GM18951 (cell line): ENCODE data around the gene ASZ1.

ENCODE experiments used
- POLR2A ChIP-seq: IDR thresholded peaks from 4 replicates; pipeline ENCODE4 v1.6.1; 2011; ENCODE audit warnings: mild to moderate bottlenecking; ENCODE audit not compliant: insufficient read length, insufficient read depth; ENCODE audit errors: extremely low read depth
- in situ Hi-C: fragments of 300-500 bp; cut with MboI; formaldehyde crosslinking; loops from one replicate; pipeline ENCODE4 v1.12.0; 2022; ENCODE audit warnings: low sequenced_read_pairs, mixed read lengths, inconsistent platforms; ENCODE audit not compliant: unreplicated experiment

Gene ASZ1

DNA sequence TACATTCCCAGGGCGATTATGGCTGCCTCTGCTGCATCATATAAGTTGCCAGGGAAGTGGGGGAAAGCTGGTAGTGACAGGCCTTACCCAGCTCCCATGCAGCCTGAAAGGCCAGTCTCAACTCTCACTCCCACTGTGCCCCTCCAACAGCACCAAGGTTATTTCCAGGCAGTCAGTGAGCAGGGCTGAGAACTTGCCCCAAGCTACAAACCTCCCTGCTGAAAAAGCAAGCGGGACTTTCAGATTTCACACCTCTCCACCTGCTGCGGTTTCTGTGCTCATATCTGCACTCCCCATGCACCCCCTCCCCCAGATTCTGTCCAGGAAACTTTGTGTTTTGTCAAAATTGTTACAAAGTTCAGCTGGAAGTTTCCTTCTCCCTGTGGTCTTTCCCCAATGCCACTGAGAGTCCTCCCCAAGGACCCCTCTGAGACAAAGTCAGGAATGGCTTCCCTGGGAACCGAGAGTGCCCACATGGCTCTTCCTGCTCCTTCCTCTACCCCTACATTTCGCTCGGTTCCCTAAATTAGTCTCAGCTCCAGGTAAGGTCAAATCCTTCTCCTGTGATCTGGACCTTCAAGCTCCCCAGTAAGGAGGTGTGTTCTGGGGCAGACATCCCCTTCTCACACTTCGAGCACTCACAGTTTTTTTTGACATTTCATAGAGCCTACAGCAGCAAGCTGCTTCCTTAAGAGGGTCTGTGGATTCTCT lies 79.2 kb downstream of the ASZ1 start:
- TF ChIP-seq POLR2A = no peak
- in situ Hi-C loops = no loop called here

DNA sequence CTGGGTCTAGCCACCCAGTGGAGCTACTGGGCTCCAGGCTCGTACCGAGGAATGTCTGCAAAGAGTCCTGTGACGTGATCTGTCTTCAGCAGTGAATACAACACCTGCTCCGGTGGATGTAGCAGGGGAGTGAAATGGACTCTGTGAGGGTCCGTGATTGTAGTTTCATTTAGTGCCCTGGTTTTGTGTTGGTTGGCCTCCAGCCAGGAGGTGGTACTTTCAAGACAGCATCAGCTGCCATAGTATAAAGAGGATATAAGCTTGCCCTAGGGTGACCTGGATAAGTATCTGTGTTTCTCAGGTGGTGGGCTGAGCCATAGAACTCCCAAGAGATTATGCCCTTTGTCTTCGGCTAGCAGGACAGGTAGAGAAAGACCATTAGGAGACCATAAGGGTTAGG lies 79.8 kb downstream of the ASZ1 start:
- no peak for TF ChIP-seq POLR2A

DNA sequence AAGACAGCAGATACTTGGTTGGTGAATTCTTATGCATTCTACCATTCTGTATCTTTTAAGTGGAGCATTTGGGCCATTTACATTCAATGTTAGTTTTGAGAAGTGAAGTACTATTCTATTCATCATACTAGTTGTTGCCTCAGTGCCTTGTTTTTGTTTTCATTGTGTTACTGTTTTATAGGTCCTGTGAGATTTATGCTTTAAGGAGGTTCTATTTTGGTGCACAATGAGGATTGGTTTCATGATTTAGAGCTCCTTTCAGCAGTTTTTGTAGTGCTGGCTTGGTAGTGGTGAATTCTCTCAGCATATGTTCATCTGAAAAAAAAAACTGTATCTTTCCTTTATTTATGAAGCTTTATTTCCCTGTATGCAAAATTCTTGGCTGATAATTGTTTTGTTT lies 81.1 kb downstream of the ASZ1 start:
- in situ Hi-C loops = no loop called here
- TF ChIP-seq POLR2A = no peak

More for the DNA sequence above, 79.8 kb downstream of the ASZ1 start:
- in situ Hi-C loops = no loop called here

DNA sequence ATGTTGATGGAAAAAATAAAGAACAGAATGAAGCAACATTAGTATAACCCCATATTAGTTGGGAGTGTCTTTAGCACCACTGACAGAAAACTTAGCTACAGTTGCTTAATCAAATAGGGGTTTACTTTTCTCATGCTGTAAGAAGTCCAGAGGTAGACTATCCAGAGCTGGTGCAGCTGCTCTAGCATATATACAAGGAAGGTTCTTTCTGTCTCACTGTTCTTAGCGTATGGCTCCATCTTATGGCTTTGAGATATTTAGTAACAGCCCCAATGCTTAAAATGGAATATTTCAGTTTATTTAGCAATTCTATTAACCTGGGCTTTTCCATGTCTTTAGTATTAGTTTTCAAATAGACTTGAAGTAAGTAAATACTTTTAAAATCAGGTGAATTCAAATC lies 89.3 kb downstream of the ASZ1 start:
- TF ChIP-seq POLR2A = no peak
- in situ Hi-C loops = no loop called here

DNA sequence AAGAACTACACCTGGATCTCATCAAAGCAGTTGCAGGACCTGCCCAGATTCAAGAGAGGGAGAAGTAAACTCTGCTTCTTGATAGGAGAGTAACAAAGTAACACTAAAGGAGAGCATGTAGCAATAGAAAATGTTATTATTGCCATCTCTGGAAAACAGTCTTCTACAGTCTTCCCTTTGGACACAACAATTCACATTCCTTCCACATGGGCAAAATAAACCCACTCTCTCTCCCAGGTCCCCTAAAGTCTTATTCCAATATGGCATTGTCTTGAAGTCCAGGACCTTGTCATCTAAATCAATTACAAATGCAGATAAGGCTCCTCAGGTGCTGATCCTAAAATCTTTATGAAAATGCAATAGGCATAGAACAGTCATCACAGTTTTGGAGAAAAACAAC lies 94.1 kb downstream of the ASZ1 start:
- no peak for TF ChIP-seq POLR2A
- in situ Hi-C loops = no loop called here

DNA sequence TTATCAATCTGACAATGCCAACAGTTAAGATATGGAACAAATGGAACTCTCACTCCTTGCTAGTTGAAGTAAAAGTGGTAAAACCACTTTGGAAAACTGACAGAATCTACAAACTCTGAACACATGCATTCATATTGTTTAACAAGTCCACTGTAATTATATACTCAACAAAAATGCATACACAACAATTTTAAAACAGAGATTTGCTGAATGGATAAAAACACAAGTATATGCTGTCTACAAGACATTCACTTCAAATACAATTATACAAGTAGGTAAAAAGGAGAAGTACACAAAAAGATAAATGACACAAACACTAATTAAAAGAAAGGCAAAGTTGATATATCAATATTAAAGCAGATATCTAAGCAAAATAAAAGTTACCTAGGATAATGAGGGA lies 95.3 kb downstream of the ASZ1 start:
- in situ Hi-C loops = no loop called here
- no peak for TF ChIP-seq POLR2A

DNA sequence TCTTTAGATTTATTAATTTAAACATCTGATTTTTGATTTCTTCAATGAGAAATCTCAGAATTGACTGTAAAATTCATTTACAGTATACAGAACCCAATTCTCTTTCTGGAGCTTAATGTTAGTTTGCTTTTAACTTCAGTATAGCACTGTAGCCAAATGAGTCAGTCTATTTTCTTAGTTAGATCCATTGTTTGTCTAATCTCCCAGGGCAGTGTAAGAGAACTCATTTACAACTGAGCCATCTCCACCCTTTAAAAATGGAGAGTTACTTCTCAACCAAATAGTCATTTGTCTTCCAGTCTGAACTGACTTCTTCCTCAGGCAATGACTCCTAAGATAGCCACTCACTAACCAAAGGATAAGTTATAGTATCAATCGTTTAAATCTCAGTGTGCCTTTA lies 101.5 kb downstream of the ASZ1 start:
- TF ChIP-seq POLR2A = no peak
- in situ Hi-C loops = no loop called here

DNA sequence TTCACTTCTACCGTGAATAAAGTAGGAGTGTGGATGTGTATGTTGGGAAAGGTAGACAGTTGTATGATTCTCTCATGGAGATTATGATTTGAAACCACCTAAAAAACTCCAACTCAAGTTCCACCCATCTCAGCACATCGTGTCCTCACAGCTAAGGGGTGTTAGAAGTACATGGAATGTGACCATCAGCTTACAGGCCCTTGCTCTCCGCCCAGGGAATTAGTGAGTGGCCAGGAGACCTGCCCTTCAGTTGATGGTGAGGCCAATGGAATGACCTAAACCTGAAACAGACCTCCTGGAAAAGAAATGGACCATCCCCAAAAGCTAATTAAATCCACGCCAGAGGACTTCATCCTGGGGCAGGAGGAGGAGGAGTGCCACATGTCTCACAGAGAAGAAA lies 102.3 kb downstream of the ASZ1 start:
- in situ Hi-C loops = no loop called here

DNA sequence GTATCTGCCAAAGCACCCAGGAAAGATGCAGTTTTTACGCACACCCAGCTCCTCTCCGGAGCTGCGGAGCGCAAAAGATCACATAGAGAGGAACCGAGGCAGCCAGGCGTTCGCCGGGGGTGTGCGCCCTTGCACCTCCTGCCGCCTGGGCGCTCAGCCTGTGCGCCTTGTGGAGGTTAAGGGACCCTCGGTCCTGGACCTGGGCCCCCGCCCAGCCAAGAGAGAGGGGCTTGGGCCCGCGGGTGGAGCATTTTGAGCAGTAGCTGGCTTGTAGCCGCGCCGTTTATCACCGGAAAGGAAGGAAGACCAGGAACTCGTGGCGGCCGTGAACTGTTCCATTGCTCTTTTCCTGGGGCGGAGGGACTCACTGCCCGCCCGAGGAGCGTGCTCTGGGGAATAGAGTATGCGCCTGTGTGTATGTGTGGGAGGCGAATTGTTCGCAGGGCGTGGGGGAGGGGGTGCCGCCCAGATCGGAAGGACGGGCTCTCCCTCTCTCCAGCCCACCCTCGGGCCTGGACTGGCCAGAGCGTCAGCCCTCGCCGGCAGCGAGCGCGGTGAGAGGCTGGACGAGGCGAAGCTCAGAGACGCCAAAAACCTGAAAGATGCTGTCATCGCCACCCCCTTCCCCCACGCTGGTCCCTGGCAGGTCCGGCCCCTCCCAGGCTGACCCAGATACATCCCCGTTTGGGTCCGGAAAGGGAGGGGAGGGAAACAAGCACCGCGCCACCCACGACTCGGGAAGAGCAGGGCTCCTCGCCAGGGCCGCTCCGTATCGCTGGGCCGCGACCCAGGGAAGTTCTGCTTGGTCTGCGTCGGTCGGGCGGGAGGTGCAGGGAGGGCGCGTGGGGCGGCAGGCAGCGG lies 103.2 kb downstream of the ASZ1 start:
- in situ Hi-C loops = no loop called here
- no peak for TF ChIP-seq POLR2A

More for the DNA sequence above, 102.3 kb downstream of the ASZ1 start:
- TF ChIP-seq POLR2A = no peak

DNA sequence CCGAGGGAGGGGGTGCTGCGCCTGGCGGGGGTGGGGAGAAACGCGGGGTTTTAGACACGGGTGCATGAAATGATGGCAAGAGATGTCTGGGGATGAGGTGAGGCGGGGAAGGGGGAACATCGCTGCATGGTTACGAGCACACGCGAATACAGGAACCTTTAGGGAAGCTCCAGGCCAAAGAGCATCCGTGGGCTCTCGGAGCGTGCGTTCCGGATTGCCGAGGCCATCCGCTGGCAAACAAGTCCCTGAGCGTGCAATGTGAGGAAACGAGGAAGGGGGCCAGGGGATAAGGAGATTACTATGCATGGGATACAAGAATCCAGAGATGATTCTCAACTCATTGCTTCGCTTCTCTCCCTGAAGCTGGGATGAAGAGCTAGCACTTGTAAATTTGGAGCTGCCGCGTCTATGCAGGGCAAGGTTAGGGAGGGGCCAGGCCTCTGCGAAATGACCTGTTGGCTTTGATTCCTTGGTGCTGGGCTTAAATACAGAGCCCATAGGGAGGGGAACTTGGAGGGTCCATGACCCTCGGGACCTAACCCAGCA lies 103.9 kb downstream of the ASZ1 start:
- in situ Hi-C loops = no loop called here
- no peak for TF ChIP-seq POLR2A

DNA sequence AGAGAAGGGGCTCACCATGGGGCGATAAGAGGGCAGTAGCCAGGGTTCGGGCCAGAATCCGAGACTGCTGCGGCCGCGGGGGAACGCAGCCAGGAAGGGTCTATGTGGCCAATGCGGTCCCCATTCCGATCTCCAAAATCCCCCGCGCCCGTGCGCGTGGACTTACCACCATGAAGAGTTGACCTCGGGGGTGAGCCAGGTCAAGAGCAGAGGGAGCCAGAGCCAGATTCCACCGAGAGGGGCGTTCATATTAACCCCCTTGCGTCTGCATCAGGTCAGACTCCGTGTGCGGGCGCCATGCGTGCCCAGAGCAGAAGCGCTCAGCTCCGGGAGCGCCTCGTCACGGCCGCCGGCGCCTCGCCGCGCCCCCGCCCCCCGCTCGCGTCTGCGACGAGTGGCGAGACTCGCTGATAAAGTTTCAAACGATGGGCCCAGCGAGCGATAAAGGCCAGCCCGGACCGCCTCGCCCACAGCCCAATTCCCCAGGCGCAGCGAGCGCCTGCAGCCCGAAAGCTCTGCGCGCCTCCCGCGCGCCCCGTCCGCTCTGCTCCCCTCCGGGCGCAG lies 104.5 kb downstream of the ASZ1 start, which contains the start of gene WNT2:
Gene WNT2, minus strand, starts transcription at position 318 of the 564 bp plus-strand sequence. Its CDS starts 69 bp downstream, at position 249.
- in situ Hi-C loops = no loop called here
- no peak for TF ChIP-seq POLR2A

DNA sequence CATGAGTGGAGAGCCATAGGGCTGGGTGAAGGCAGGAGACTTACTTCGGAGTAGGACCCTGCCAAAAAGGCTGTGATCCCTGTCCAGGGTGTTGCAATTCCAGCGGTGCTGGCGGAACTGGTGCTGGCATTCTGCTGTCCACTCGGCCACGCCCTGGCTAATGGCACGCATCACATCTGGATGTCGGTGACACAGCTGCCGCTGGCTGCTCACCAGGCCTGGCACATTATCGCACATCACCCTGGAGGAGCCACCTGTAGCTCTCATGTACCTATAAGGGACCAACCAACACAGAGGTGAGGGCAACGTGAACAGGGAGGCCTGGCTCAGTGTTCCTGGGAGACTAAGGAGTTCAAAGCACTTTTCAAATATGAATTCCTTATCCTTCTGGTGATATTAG lies 106.8 kb downstream of the ASZ1 start:
- TF ChIP-seq POLR2A = no peak

DNA sequence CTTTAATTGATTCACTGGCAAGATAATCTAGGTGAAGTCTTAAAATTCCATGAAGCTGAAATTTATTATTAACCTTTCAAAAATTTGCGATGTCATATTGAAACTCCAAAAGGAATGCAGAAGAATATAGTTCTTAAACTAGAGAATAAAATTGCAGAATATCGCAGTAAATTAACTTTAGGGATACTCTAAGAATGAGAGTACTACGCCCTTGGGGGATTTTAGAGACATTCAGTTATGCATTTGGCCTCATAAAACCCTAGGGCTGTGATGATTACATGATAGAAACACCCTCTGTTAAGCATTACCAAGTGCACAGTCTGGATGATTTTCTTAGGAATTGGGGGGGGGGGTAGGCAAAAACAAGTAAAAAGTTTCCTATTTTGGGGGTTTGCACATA lies 108.1 kb downstream of the ASZ1 start:
- in situ Hi-C loops = no loop called here
- TF ChIP-seq POLR2A = no peak

More for the DNA sequence above, 106.8 kb downstream of the ASZ1 start:
- in situ Hi-C loops = no loop called here
